MM.1S (cell line): Measurements from ENCODE around the gene SRRT.

ENCODE experiments used
- DNase-seq: peaks from one replicate; pipeline ENCODE4 v3.0.0-alpha.2; 2015
- H2AFZ ChIP-seq: fragments of 300-600 bp; sonication (generic); 2 replicates; pipeline ENCODE4 v1.6.0; 2016; ENCODE audit warnings: antibody characterized with exemption, low read length
- H3F3A ChIP-seq: fragments of 300-600 bp; sonication (generic); 2 replicates; pipeline ENCODE4 v1.6.1; 2016; ENCODE audit warnings: mild to moderate bottlenecking, antibody characterized with exemption, low read length, moderate library complexity, mixed read lengths; ENCODE audit not compliant: insufficient read depth
- H3K27ac ChIP-seq: fragments of 300-600 bp; sonication (generic); 2 replicates; pipeline ENCODE4 v1.5.1; 2016; ENCODE audit warnings: mild to moderate bottlenecking, low read length
- H3K27me3 ChIP-seq: fragments of 300-600 bp; sonication (generic); replicated peaks from 2 replicates; pipeline ENCODE4 v1.6.0; 2016; ENCODE audit warnings: low read length; ENCODE audit not compliant: insufficient read depth
- H3K36me3 ChIP-seq: fragments of 300-600 bp; sonication (generic); replicated peaks from 2 replicates; pipeline ENCODE4 v1.6.1; 2016; ENCODE audit warnings: mild to moderate bottlenecking, low read length, mixed read lengths; ENCODE audit not compliant: insufficient read depth
- H3K4me1 ChIP-seq: fragments of 300-600 bp; sonication (generic); 2 replicates; pipeline ENCODE4 v1.6.1; 2016; ENCODE audit warnings: low read length, mixed read lengths
- H3K4me2 ChIP-seq: fragments of 300-600 bp; sonication (generic); 2 replicates; pipeline ENCODE4 v1.6.0; 2016; ENCODE audit warnings: low read depth, low read length
- H3K4me3 ChIP-seq: fragments of 300-600 bp; sonication (generic); 2 replicates; pipeline ENCODE4 v1.5.1; 2016; ENCODE audit warnings: low read length, mixed read lengths
- H3K79me2 ChIP-seq: fragments of 300-600 bp; sonication (generic); 2 replicates; pipeline ENCODE4 v1.6.1; 2016; ENCODE audit warnings: mixed run types, low read length, mixed read lengths
- H3K9ac ChIP-seq: fragments of 300-600 bp; sonication (generic); 2 replicates; pipeline ENCODE4 v1.6.1; 2016; ENCODE audit warnings: low read length, mixed read lengths
- H3K9me2 ChIP-seq: fragments of 300-600 bp; sonication (generic); replicated peaks from 2 replicates; pipeline ENCODE4 v1.6.1; 2016; ENCODE audit warnings: mild to moderate bottlenecking, low read length, mixed read lengths; ENCODE audit not compliant: insufficient read depth
- H3K9me3 ChIP-seq: fragments of 300-600 bp; sonication (generic); replicated peaks from 2 replicates; pipeline ENCODE4 v1.6.1; 2016; ENCODE audit warnings: mild to moderate bottlenecking, low read length, mixed read lengths; ENCODE audit not compliant: insufficient read depth
- H4K20me1 ChIP-seq: fragments of 300-600 bp; sonication (generic); 2 replicates; pipeline ENCODE4 v1.6.1; 2016; ENCODE audit warnings: mild to moderate bottlenecking, low read length, moderate library complexity, mixed read lengths; ENCODE audit not compliant: insufficient read depth
- EZH2 ChIP-seq: fragments of 300-600 bp; sonication (generic); optimal IDR thresholded peaks from 2 replicates; pipeline ENCODE3; 2017; ENCODE audit warnings: low read depth, mild to moderate bottlenecking, antibody characterized with exemption, low read length, mixed read lengths
- EZH2phosphoT487 ChIP-seq: fragments of 300-600 bp; sonication (generic); IDR thresholded peaks from 2 replicates; pipeline ENCODE4 v1.6.1; 2018; ENCODE audit warnings: antibody characterized with exemption, low read length
- TF ChIP-seq, protein P1 (sequence below): fragments of 300-600 bp; sonication (generic); IDR thresholded peaks from 2 replicates; pipeline ENCODE4 v1.5.1; 2016; ENCODE audit warnings: antibody characterized with exemption, low read length, mixed read lengths

The SRRT gene

GRCh38 chr7:100830396-100830795 is 44.5 kb upstream of the SRRT start:
- no peaks in the 10 kb centered on the region for H3K79me2 ChIP-seq
- H3K4me3 ChIP-seq: no peak overlapping the region
- H4K20me1 ChIP-seq: no peaks in the 10 kb centered on the region
- no peak overlapping the region for H3K27ac ChIP-seq
- no peak for DNase-seq
- no peaks in the 10 kb centered on the region for H3K9me2 ChIP-seq
- no peaks in the 10 kb centered on the region for H3K9me3 ChIP-seq
- H3K36me3 ChIP-seq: no peaks in the 10 kb centered on the region
- H3K4me2 ChIP-seq: no peak overlapping the region
- peaks cover 76% of the 10 kb centered on the region for H3K27me3 ChIP-seq
- H3K4me1 ChIP-seq: no peaks in the 10 kb centered on the region
- H2AFZ ChIP-seq: no peak overlapping the region
- TF ChIP-seq, protein P1, sequence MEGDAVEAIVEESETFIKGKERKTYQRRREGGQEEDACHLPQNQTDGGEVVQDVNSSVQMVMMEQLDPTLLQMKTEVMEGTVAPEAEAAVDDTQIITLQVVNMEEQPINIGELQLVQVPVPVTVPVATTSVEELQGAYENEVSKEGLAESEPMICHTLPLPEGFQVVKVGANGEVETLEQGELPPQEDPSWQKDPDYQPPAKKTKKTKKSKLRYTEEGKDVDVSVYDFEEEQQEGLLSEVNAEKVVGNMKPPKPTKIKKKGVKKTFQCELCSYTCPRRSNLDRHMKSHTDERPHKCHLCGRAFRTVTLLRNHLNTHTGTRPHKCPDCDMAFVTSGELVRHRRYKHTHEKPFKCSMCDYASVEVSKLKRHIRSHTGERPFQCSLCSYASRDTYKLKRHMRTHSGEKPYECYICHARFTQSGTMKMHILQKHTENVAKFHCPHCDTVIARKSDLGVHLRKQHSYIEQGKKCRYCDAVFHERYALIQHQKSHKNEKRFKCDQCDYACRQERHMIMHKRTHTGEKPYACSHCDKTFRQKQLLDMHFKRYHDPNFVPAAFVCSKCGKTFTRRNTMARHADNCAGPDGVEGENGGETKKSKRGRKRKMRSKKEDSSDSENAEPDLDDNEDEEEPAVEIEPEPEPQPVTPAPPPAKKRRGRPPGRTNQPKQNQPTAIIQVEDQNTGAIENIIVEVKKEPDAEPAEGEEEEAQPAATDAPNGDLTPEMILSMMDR: no peak
- H3K9ac ChIP-seq: no peak overlapping the region
- H3F3A ChIP-seq: no peaks in the 10 kb centered on the region

- Histone ChIP-seq H2AFZ (no peak overlapping the region), H3K9me2 (no peaks in the 10 kb centered on the region), H3K9me3 (no peaks in the 10 kb centered on the region), H3K4me2 (no peak overlapping the region), H4K20me1 (no peaks in the 10 kb centered on the region), H3K4me1 (no peaks in the 10 kb centered on the region), H3K79me2 (no peaks in the 10 kb centered on the region), H3K36me3 (no peaks in the 10 kb centered on the region), H3K27ac (no peak overlapping the region), H3K4me3 (no peak overlapping the region), H3F3A (no peaks in the 10 kb centered on the region), H3K9ac (no peak overlapping the region), H3K27me3 (peaks cover 66% of the 10 kb centered on the region)
- no peak for DNase-seq
- TF ChIP-seq EZH2 (no peak), EZH2phosphoT487 (no peak)
- TF ChIP-seq, protein P1: no peak
These were observed 42.6 kb upstream of the SRRT start for GRCh38 chr7:100832281-100832633.

DNA sequence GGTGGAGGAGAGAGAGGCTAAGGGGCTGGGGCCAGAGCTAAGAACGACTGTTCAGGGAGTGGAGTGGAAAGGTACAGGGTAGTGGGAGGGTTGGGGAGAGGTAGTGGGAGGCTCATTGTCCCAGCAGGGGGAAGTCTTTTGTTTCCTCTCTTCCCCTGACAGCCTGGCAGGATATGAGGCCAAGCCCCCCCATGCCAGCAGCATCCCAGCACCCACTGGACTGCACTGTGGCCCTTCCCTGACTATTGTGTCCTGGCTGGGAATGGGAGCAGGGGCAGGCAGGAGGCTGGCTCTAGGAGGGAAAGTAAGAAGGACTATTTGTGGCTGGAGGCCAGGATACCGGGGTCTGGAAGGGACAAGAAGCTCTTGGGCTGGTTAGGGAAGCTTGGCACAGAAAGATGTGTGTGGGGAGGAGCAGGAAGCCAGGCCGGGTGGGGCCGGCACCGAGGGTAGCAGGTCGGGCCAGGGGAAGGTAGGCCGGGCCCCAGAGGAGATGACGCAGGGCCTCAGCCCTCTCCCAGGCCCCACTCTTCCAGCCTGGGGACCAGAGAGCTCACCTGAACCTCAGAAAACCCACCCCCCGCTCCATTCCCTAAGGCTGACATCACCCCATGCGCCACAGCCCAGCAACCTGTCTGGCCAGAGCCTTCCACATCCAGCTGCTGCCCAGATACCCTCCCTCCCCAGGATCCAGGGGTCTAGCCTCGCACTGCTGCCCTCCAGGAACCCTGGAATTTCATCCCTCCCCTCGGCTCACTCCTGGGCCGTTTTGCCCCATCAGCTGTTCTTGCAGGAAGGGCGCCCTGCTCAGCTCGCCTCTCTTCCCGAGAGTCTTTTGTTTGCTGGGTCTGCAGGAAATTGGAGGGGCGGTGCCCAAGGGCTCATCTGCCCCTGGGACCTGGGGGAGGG is 38.7 kb upstream of the SRRT start:
- no peaks in the 10 kb centered on the region for H3K79me2 ChIP-seq
- no peaks in the 10 kb centered on the region for H4K20me1 ChIP-seq
- no peaks in the 10 kb centered on the region for H3F3A ChIP-seq
- H3K9ac ChIP-seq: no peak overlapping the region
- H3K9me3 ChIP-seq: no peaks in the 10 kb centered on the region
- no peaks in the 10 kb centered on the region for H3K9me2 ChIP-seq
- no peak overlapping the region for H2AFZ ChIP-seq
- TF ChIP-seq, protein P1: no peak
- TF ChIP-seq EZH2phosphoT487: no peak
- no peak for TF ChIP-seq EZH2
- peaks cover 36% of the 10 kb centered on the region for H3K27me3 ChIP-seq
- H3K4me1 ChIP-seq: no peaks in the 10 kb centered on the region
- H3K36me3 ChIP-seq: no peaks in the 10 kb centered on the region
- H3K4me3 ChIP-seq: no peak overlapping the region
- no peak overlapping the region for H3K27ac ChIP-seq
- H3K4me2 ChIP-seq: no peak overlapping the region
- DNase-seq: no peak
